Measurements from ENCODE around the gene OTOP2. TPM values are rescaled to one million over a fixed set of nuclear protein-coding genes. Genes with fewer than 3 reads are reported as not detected.
A peak's percentile ranks its signal among the peaks of the same experiment; 100 is the strongest.
"Not testable (repeated sequence)": the region's sequence is repeated elsewhere in the genome, so short reads cannot be mapped to it uniquely, and the experiment has no call there.

Gene OTOP2
- total RNA-seq, 1 donor from 2014 or later = not detected

DNA sequence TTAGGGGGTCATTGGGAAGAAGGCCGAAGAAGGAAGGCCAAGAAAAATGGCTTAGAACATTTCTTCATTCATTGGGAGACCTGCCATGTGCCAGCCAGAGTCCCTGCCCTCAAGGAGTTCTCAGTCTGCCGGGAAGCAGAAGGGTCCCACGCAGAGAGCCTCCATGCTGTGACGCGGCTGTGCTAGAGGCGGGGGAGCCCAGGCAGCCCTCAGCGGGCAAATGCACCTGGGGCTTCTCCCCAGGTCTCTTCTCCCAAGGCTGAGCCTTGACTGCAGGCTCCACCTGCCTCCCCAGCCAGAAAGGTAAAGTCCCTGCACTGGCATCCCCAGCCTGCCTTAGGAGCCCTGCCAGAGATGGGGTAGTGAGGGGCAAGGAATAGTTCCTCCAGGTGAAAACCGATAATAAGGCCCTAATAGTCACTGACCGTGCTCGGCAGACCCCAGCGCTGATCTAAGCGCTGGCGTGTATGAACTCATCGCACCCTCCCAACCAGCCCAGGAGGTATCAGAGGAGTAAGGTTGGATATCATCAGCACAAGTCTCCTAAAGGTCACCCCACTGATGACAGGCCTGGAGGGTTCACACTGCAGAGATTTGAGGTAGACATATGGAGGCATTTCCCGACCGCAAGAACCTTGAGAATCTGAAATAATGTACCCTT lies 57.4 kb downstream of the OTOP2 start:
- DNase-seq (ENCODE audit: low read depth) = peak; percentile 14
- Histone ChIP-seq H3K36me3 (ENCODE audit: insufficient read depth, low read length) (no peaks in the 10 kb centered on the region), H3K27me3 (ENCODE audit: insufficient read depth, low read length) (no peaks in the 10 kb centered on the region), H4K20me1 (ENCODE audit: insufficient read depth, low read length) (no peaks in the 10 kb centered on the region), H3K79me2 (ENCODE audit: insufficient read depth, low read length) (no peaks in the 10 kb centered on the region), H2AFZ (ENCODE audit: low read depth, low read length) (peak overlapping the region; percentile 98), H3K27ac (ENCODE audit: low read depth, low read length) (peak overlapping the region; percentile 37), H3K4me2 (ENCODE audit: low read length) (peak overlapping the region; percentile 95), H3K4me3 (ENCODE audit: insufficient read depth, low read depth, low read length) (peak overlapping the region; percentile 72), H3K9ac (ENCODE audit: low read length) (peak overlapping the region; percentile 83), H3K9me3 (ENCODE audit: insufficient read depth, low read depth, low read length) (no peaks in the 10 kb centered on the region), H3K4me1 (ENCODE audit: insufficient read depth, low read length) (peaks cover 14% of the 10 kb centered on the region)
- no peak for FAIRE-seq
- Mint-ChIP-seq H3K9me3 (ENCODE audit: unreplicated experiment) (no peaks in the 10 kb centered on the region), H3K36me3 (ENCODE audit: low read depth, unreplicated experiment) (no peaks in the 10 kb centered on the region), H3K27ac (ENCODE audit: unreplicated experiment) (peak overlapping the region; percentile 98), H3K4me3 (ENCODE audit: unreplicated experiment) (peak overlapping the region; percentile 92), H3K27me3 (ENCODE audit: low read depth, unreplicated experiment) (peaks cover 8% of the 10 kb centered on the region), H3K4me1 (ENCODE audit: low read depth, unreplicated experiment) (peaks cover 5% of the 10 kb centered on the region)
- no peak for TF ChIP-seq EZH2 (IDR thresholded peaks at IDR 0.05; ENCODE audit: insufficient read depth, low read length)
- TF ChIP-seq, protein P1, sequence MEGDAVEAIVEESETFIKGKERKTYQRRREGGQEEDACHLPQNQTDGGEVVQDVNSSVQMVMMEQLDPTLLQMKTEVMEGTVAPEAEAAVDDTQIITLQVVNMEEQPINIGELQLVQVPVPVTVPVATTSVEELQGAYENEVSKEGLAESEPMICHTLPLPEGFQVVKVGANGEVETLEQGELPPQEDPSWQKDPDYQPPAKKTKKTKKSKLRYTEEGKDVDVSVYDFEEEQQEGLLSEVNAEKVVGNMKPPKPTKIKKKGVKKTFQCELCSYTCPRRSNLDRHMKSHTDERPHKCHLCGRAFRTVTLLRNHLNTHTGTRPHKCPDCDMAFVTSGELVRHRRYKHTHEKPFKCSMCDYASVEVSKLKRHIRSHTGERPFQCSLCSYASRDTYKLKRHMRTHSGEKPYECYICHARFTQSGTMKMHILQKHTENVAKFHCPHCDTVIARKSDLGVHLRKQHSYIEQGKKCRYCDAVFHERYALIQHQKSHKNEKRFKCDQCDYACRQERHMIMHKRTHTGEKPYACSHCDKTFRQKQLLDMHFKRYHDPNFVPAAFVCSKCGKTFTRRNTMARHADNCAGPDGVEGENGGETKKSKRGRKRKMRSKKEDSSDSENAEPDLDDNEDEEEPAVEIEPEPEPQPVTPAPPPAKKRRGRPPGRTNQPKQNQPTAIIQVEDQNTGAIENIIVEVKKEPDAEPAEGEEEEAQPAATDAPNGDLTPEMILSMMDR (IDR thresholded peaks at IDR 0.05; ENCODE audit: insufficient read depth, low read depth, low read length) = no peak

DNA sequence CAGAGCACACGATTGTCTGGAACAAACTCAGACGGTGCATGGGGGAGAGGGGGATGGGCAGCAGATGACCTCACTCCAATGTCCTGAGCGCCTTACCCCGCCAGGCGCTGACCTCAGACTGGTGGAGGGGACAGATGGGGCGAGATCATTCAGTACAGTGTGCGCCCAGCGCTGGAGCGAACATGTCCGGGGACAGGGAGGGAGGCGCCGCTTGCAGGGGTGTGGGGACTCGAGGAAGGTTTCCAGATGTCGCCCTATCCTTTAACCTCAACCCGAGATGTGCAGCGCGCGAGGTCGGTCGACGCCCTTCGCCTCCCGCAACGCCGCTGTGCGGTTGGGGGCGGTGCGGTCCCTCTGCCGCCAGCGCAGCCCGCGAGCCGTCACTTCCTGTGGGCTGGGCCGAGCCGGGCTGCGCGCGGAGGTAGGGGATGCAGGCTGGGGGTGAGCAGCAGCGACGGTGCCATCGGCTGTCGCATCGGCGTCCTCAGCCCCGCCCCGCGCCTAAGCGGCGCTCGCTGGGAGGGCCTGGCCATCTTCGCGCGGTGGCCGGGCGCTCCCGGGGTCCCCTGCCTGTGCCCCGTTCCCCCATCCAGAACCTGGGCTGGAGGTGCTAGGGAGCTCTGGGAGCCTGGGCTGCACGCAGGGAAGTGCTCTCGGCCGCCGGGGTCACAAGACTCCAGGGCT lies 58.0 kb downstream of the OTOP2 start:
- peak overlapping the region; percentile 92 for H3K4me3 Mint-ChIP-seq (ENCODE audit: unreplicated experiment)
- peak overlapping the region; percentile 98 for H3K27ac Mint-ChIP-seq (ENCODE audit: unreplicated experiment)
- Histone ChIP-seq H3K9ac (ENCODE audit: low read length) (peak overlapping the region; percentile 83), H3K36me3 (ENCODE audit: insufficient read depth, low read length) (no peaks in the 10 kb centered on the region), H2AFZ (ENCODE audit: low read depth, low read length) (peak overlapping the region; percentile 98), H3K79me2 (ENCODE audit: insufficient read depth, low read length) (no peaks in the 10 kb centered on the region), H3K4me1 (ENCODE audit: insufficient read depth, low read length) (peaks cover 16% of the 10 kb centered on the region), H3K4me3 (ENCODE audit: insufficient read depth, low read depth, low read length) (peak overlapping the region; percentile 72), H3K4me2 (ENCODE audit: low read length) (peak overlapping the region; percentile 95), H3K27me3 (ENCODE audit: insufficient read depth, low read length) (no peaks in the 10 kb centered on the region), H3K27ac (ENCODE audit: low read depth, low read length) (peak overlapping the region; percentile 37), H3K9me3 (ENCODE audit: insufficient read depth, low read depth, low read length) (no peaks in the 10 kb centered on the region), H4K20me1 (ENCODE audit: insufficient read depth, low read length) (no peaks in the 10 kb centered on the region)
- TF ChIP-seq EZH2 (IDR thresholded peaks at IDR 0.05; ENCODE audit: insufficient read depth, low read length) = no peak
- H3K4me1 Mint-ChIP-seq (ENCODE audit: low read depth, unreplicated experiment) = peaks cover 6% of the 10 kb centered on the region
- H3K27me3 Mint-ChIP-seq (ENCODE audit: low read depth, unreplicated experiment) = peaks cover 8% of the 10 kb centered on the region
- H3K9me3 Mint-ChIP-seq (ENCODE audit: unreplicated experiment) = no peaks in the 10 kb centered on the region
- FAIRE-seq = no peak
- no peak for DNase-seq (ENCODE audit: low read depth)
- H3K36me3 Mint-ChIP-seq (ENCODE audit: low read depth, unreplicated experiment) = no peaks in the 10 kb centered on the region

GRCh38 chr17:74982663-74983313 lies 58.7 kb downstream of the OTOP2 start:
- not testable (repeated sequence) for H3K4me1 Mint-ChIP-seq (ENCODE audit: low read depth, unreplicated experiment); H3K36me3 Mint-ChIP-seq (ENCODE audit: low read depth, unreplicated experiment); FAIRE-seq; H4K20me1 ChIP-seq (ENCODE audit: insufficient read depth, low read length); H3K27ac ChIP-seq (ENCODE audit: low read depth, low read length); H3K27me3 Mint-ChIP-seq (ENCODE audit: low read depth, unreplicated experiment); H3K9me3 ChIP-seq (ENCODE audit: insufficient read depth, low read depth, low read length); DNase-seq (ENCODE audit: low read depth); H3K27me3 ChIP-seq (ENCODE audit: insufficient read depth, low read length); H3K36me3 ChIP-seq (ENCODE audit: insufficient read depth, low read length); H3K79me2 ChIP-seq (ENCODE audit: insufficient read depth, low read length); H3K9me3 Mint-ChIP-seq (ENCODE audit: unreplicated experiment)
- Mint-ChIP-seq H3K27ac (ENCODE audit: unreplicated experiment) (peak overlapping the region; percentile 86), H3K4me3 (ENCODE audit: unreplicated experiment) (peak overlapping the region; percentile 88)
- Histone ChIP-seq H3K4me1 (ENCODE audit: insufficient read depth, low read length) (peaks cover 17% of the 10 kb centered on the region), H2AFZ (ENCODE audit: low read depth, low read length) (peak overlapping the region; percentile 98), H3K9ac (ENCODE audit: low read length) (peak overlapping the region; percentile 83), H3K4me2 (ENCODE audit: low read length) (peak overlapping the region; percentile 95), H3K4me3 (ENCODE audit: insufficient read depth, low read depth, low read length) (peak overlapping the region; percentile 72)

Other genes starting within 250 kb of the OTOP2 start
- gene CD300LF, start 211.3 kb upstream of the OTOP2 start, total RNA-seq = not detected in 2 replicates
- 0.77 TPM in 1 of 2 replicates, not detected in the other for gene RAB37, start 187.0 kb upstream of the OTOP2 start, total RNA-seq
- 27.9 and 36.3 TPM in 2 replicates for gene NHERF1, start 175.6 kb upstream of the OTOP2 start, total RNA-seq
- 58.4 and 61.8 TPM in 2 replicates for gene NAT9, start 147.9 kb upstream of the OTOP2 start, total RNA-seq
- 0.50 and 1.0 TPM in 2 replicates for gene GRIN2C, start 64.4 kb upstream of the OTOP2 start, total RNA-seq
- gene FDXR, start 51.3 kb upstream of the OTOP2 start, total RNA-seq = 30.8 and 34.2 TPM in 2 replicates
- gene FADS6, start 30.6 kb upstream of the OTOP2 start, total RNA-seq = not detected in 2 replicates
- gene USH1G, start 1.0 kb upstream of the OTOP2 start, total RNA-seq = 0.14 TPM in 1 of 2 replicates, not detected in the other
- not detected in 2 replicates for gene OTOP3, start 11.6 kb downstream of the OTOP2 start, total RNA-seq
- 2.5 and 2.6 TPM in 2 replicates for gene HID1, start 48.5 kb downstream of the OTOP2 start, total RNA-seq
- gene CDR2L, start 63.4 kb downstream of the OTOP2 start, total RNA-seq = 59.1 and 62.9 TPM in 2 replicates
- gene MRPL58, start 88.4 kb downstream of the OTOP2 start, total RNA-seq = 23.8 and 24.4 TPM in 2 replicates
- gene ATP5PD, start 122.7 kb downstream of the OTOP2 start, total RNA-seq = 238 and 239 TPM in 2 replicates
- gene KCTD2, start 123.0 kb downstream of the OTOP2 start, total RNA-seq = 17.1 and 18.6 TPM in 2 replicates
- 7.1 and 10.6 TPM in 2 replicates for gene SLC16A5, start 163.7 kb downstream of the OTOP2 start, total RNA-seq
- gene ARMC7, start 185.7 kb downstream of the OTOP2 start, total RNA-seq = 11.5 and 11.9 TPM in 2 replicates
- gene NT5C, start 207.5 kb downstream of the OTOP2 start, total RNA-seq = 23.7 and 29.5 TPM in 2 replicates
- 232 and 282 TPM in 2 replicates for gene JPT1, start 230.2 kb downstream of the OTOP2 start, total RNA-seq